ENCODE measurements around the gene NRDC. TPM values are rescaled to one million over a fixed set of nuclear protein-coding genes. Genes with fewer than 3 reads are reported as not detected.

NRDC gene
- total and polyA plus RNA-seq, 9 of the 15 experiments (the other 6 are each of a cell fraction or from before 2014, with no cell fraction given): 102 to 371 (median 201) TPM

- TF ChIP-seq HDAC3 (IDR thresholded peaks at IDR 0.05; ENCODE audit: borderline replicate concordance, partially characterized antibody) (peak; percentile 31), CBFA2T2 (conservative IDR thresholded peaks at IDR 0.05) (peak; percentile 85), EP300 (IDR thresholded peaks at IDR 0.05; ENCODE audit: low read length) (peak; percentile 58; the same call in 1 of the 2 replicates), SMARCE1 (IDR thresholded peaks at IDR 0.05) (peak; percentile 55; the same call in 1 of the 2 replicates), RBM25 (IDR thresholded peaks at IDR 0.05; ENCODE audit: low read depth, low read length, severe bottlenecking) (peak; percentile 32), RCOR1 (IDR thresholded peaks at IDR 0.05; ENCODE audit: borderline replicate concordance in 1 of 2, low read depth in 2 of 2, low read length in 2 of 2) (peak in 1 of 2 experiments; percentile 20; a peak in 1 of 4 replicates), SUPT5H (IDR thresholded peaks at IDR 0.05) (no peak), POLR2H (tag; IDR thresholded peaks at IDR 0.05; ENCODE audit: low read depth) (no peak), ID3 (CRISPR knock-in tag; IDR thresholded peaks at IDR 0.05) (no peak), ID3 (tag; IDR thresholded peaks at IDR 0.05) (0 out of 2 replicates have a peak, but pooled peaks have one; percentile 58), CREB1 (IDR thresholded peaks at IDR 0.05) (peak; percentile 58; the same call in 1 of the 2 replicates), CREB1 (CRISPR knock-in tag; IDR thresholded peaks at IDR 0.05) (no peak), CC2D1A (IDR thresholded peaks at IDR 0.05) (peak; percentile 84; the same call in 1 of the 2 replicates), FOXA3 (CRISPR knock-in tag; conservative IDR thresholded peaks at IDR 0.05 in 1 of 2, IDR thresholded peaks at IDR 0.05 in 1 of 2) (peak in 1 of 2 experiments; percentile 96; a peak in 2 of 4 replicates)
- TF ChIP-seq, protein P1, sequence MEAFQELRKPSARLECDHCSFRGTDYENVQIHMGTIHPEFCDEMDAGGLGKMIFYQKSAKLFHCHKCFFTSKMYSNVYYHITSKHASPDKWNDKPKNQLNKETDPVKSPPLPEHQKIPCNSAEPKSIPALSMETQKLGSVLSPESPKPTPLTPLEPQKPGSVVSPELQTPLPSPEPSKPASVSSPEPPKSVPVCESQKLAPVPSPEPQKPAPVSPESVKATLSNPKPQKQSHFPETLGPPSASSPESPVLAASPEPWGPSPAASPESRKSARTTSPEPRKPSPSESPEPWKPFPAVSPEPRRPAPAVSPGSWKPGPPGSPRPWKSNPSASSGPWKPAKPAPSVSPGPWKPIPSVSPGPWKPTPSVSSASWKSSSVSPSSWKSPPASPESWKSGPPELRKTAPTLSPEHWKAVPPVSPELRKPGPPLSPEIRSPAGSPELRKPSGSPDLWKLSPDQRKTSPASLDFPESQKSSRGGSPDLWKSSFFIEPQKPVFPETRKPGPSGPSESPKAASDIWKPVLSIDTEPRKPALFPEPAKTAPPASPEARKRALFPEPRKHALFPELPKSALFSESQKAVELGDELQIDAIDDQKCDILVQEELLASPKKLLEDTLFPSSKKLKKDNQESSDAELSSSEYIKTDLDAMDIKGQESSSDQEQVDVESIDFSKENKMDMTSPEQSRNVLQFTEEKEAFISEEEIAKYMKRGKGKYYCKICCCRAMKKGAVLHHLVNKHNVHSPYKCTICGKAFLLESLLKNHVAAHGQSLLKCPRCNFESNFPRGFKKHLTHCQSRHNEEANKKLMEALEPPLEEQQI (IDR thresholded peaks at IDR 0.05): peak; percentile 88
- TF ChIP-seq, protein P2, sequence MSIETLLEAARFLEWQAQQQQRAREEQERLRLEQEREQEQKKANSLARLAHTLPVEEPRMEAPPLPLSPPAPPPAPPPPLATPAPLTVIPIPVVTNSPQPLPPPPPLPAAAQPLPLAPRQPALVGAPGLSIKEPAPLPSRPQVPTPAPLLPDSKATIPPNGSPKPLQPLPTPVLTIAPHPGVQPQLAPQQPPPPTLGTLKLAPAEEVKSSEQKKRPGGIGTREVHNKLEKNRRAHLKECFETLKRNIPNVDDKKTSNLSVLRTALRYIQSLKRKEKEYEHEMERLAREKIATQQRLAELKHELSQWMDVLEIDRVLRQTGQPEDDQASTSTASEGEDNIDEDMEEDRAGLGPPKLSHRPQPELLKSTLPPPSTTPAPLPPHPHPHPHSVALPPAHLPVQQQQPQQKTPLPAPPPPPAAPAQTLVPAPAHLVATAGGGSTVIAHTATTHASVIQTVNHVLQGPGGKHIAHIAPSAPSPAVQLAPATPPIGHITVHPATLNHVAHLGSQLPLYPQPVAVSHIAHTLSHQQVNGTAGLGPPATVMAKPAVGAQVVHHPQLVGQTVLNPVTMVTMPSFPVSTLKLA (conservative IDR thresholded peaks at IDR 0.05): peak; percentile 81 to 84
Observed at GRCh38 chr1:51752073-51752948, 126.2 kb downstream of the NRDC start (continued).
